Astrocyte of the hippocampus (primary cell): ENCODE results near the gene BLID.

ENCODE experiments used
- DNase-seq: peaks from one replicate; pipeline ENCODE4 v3.0.0; 2011; ENCODE audit warnings: low read depth, low spot score

Gene BLID

GRCh38 chr11:122081073-122081472 is 34.9 kb downstream of the BLID start:
- no peak for DNase-seq

DNA sequence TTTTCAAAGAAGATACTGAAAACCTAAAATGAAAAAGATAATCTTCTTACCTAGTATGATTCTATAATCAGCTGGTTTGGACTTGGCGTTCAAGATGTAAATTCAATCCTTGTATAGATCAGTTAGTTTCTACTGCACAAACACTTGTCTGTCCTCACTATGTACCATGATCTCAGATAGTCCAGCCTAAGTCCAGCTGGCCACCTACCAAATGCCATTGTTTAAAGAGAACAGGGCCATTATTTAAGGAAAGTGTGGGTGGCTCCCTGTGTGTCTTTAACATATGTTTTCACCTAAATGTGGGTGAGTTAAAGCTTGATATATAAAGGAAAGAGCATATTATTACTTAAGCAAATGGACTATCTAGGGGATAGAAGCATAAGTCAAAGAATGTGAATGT is 38.6 kb downstream of the BLID start:
- DNase-seq, result no peak

DNA sequence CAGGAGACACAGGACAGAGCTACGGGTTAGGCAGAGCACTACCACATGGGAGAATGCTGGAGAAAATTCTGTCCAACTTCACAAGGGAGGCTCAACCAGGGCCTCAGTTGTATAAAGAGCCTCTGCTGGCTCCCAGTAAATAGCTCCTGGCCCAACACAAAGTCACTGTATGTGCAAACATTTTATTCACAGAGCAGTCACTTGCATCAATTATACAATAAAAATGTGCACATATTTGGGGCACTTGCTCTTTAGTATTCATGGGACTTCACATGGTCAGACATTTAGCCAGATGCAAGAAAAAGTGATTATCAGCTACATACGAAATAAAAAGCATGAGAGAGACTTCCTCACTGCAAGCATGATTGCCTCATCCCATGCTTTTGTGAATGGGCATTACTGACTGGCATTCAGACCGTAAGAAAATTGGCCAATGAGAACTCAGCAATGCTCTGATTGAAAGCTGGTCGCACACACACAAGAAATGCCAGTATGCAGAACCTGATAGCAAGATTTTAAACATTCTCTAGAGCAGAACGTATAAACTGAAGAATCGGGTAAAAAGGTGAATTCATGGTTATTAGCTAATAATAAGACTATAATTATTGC is 39.4 kb downstream of the BLID start:
- DNase-seq, result no peak

GRCh38 chr11:122075016-122075415 is 41.0 kb downstream of the BLID start:
- no peak for DNase-seq

GRCh38 chr11:122074022-122074421 is 42.0 kb downstream of the BLID start:
- no peak for DNase-seq

GRCh38 chr11:122071709-122072202 is 44.3 kb downstream of the BLID start:
- peak; percentile 41 for DNase-seq

DNA sequence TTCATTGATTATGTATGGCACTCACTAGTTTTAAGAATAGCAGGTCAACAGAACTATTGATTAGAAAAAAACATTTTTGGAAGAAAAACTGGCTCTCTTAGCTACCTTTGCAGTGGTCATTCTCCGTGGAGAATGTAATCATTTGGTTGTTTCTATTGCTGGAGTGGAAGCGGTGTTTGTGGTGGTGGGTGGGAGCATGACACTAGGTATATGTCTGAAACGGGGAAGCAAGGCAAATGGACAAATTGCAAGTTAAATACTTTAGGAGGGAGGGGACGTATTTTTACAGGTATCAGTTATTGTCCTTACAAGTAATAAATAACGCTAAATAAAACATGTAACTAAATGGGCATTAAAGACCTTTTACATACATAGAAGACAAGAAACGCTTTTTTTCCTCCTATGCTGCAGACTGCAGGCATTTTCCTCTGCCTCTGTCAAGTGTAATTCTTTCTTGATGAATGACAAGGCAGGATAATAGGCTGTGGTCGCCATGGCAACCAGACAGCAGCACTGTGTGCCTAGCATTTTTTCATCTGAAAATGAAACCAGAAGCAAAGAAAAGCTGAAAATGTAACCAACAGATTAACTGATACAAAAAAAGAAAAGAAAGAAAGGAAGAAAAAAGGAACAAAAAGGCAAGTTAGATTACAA is 46.2 kb downstream of the BLID start:
- DNase-seq, result peak; percentile 97

- no peak for DNase-seq
Measured at GRCh38 chr11:122068837-122069236, 47.2 kb downstream of the BLID start.

GRCh38 chr11:122068141-122068540 is 47.9 kb downstream of the BLID start:
- peak; percentile 58 for DNase-seq
